ENCODE data around the gene ACOX2.

The ACOX2 gene

DNA sequence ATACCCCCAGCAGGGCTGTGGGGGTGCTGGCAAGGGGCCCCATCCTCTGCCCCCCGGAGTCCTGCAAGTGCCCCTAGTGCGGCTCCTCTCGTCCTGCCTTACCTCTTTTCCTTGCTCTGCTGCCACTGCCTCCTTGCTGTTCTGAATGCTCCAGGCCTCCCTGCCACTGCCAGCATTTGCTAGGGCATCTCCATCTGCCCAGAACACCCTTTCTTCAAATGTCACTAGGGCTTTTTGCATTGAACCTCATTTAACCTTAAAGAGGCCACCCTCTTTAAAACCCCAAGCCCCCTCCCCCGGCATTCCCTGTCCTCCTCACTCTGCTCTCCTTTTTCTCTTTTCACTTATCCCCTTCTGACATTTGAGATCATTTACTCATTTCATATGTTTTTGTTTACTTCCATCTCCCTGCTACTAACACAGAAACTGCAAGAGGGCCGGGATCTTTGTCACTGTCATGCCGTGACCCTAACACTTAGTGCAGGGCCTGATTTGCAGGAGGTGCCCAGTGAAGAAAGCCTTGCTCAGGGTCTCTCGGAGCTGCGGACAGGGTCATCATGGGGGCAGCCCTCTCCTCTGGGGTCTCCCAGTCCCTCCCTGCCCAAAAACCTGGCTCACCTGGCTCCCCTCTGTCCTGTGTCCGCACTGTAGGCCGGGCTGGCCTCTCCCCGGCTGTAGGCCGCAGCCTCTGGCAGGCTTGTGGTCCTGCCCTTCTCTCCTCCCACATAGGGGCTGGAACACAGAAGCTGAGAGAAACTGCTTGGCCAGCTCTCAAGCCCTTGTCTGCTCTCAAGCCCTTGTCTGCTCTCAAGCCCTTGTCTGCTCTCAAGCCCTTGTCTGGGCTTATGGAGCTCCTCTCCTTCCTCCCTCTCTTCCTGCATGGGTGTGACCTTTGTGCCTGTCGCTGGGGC, at the start of gene ACOX2:
Gene ACOX2 (minus strand): TSS at position 690 of the 911 bp plus-strand sequence. CDS start 2,084 bp downstream, outside the sequence.
- Mint-ChIP-seq H3K4me3 (no peak within 1 kb of the TSS), H3K27ac (no peak within 1 kb of the TSS), H3K36me3 (ENCODE audit: low read depth) (no peaks in the 10 kb centered on the region), H3K4me1 (ENCODE audit: low read depth) (peaks cover 38% of the 10 kb centered on the region), H3K27me3 (no peaks in the 10 kb centered on the region), H3K9me3 (no peaks in the 10 kb centered on the region)
- intact Hi-C loops (cut with micrococcal nuclease) = no loop called here

DNA sequence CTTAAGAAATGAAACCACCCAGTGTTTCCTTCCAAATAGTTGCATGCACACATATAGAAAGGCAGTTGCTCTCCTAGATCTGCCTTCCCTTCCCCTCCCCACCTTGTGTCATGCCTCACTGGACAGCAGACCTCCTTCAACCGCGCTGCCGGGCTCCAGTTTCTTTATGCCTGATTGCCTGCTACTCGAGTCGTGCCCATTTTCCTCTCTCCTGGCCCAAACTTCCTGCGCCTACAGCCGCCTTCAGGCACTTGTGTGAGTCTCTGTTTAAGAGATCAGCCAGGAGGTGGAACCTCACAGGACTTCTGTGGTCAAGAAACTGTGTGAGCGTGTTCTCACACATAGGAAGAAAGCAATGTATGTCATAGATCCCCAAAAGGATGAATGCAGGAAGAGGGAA, 49.0 kb upstream of the ACOX2 start:
- H3K27me3 Mint-ChIP-seq = peaks cover 72% of the 10 kb centered on the region
- H3K9me3 Mint-ChIP-seq = no peaks in the 10 kb centered on the region
- intact Hi-C loops (cut with micrococcal nuclease) = no loop called here
- no peaks in the 10 kb centered on the region for H3K36me3 Mint-ChIP-seq (ENCODE audit: low read depth)
- peaks cover 26% of the 10 kb centered on the region for H3K4me1 Mint-ChIP-seq (ENCODE audit: low read depth)
- no peak overlapping the region for H3K27ac Mint-ChIP-seq
- H3K4me3 Mint-ChIP-seq = peak overlapping the region; percentile 76

DNA sequence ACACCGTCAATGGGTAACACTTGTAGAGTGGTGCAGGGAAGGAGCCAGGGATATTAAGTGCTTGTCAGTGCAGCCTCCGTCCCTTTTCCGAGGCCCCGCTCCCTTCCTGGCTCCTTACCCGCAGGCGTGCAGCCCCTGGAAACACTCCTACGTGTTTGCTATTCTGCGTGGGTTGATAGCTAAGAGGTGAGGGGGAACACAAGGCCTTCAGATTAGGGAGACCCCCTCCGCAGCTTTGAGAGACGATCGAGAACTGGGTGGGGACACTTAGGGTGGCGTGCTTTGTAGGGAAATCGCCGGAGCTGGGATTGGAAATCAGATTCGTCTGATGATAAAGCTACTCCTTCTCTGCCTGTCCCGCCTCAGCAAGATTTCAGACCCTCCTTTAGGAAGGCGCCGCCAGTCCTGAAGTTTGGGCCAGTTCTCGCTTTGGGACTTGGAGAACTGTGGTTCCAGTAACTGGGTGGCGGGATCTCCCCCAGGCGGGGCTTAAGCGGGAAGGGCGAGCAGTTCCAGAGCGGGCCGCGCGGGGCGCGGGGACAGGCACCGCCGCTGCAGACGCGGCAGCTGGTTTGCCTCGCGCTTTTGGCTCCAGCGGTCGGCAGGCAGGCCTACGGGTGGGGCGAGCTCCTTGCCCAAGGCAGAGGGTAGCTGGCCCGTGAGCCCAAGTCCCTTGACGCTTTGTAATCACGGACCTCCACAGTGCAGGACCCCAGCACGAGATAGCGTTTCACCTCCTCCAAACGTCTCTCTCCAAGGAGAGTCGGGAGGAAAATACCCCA, 48.2 kb upstream of the ACOX2 start:
- no peaks in the 10 kb centered on the region for H3K36me3 Mint-ChIP-seq (ENCODE audit: low read depth)
- peak overlapping the region; percentile 9 for H3K27ac Mint-ChIP-seq
- H3K27me3 Mint-ChIP-seq = peaks cover 69% of the 10 kb centered on the region
- intact Hi-C loops (cut with micrococcal nuclease) = no loop called here
- peaks cover 23% of the 10 kb centered on the region for H3K4me1 Mint-ChIP-seq (ENCODE audit: low read depth)
- peak overlapping the region; percentile 76 for H3K4me3 Mint-ChIP-seq
- H3K9me3 Mint-ChIP-seq = no peaks in the 10 kb centered on the region

DNA sequence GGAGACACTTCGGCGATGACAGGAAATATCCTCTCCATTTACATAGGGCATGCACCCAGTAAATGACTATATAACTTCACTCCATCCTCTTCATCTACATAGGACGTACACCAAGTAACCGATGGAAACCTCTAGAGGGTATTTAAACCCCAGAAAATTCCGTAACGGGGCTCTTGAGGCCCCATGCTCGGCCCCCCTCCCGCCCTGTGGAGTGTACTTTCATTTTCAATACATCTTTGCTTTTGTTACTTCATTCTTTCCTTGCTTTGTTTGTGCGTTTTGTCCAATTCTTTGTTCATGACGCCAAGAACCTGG, 47.7 kb upstream of the ACOX2 start:
- intact Hi-C loops (cut with micrococcal nuclease) = no loop called here
- Mint-ChIP-seq H3K4me1 (ENCODE audit: low read depth) (peaks cover 23% of the 10 kb centered on the region), H3K27ac (peak overlapping the region; percentile 9), H3K27me3 (peaks cover 66% of the 10 kb centered on the region), H3K4me3 (peak overlapping the region; percentile 76), H3K36me3 (ENCODE audit: low read depth) (no peaks in the 10 kb centered on the region), H3K9me3 (no peaks in the 10 kb centered on the region)

DNA sequence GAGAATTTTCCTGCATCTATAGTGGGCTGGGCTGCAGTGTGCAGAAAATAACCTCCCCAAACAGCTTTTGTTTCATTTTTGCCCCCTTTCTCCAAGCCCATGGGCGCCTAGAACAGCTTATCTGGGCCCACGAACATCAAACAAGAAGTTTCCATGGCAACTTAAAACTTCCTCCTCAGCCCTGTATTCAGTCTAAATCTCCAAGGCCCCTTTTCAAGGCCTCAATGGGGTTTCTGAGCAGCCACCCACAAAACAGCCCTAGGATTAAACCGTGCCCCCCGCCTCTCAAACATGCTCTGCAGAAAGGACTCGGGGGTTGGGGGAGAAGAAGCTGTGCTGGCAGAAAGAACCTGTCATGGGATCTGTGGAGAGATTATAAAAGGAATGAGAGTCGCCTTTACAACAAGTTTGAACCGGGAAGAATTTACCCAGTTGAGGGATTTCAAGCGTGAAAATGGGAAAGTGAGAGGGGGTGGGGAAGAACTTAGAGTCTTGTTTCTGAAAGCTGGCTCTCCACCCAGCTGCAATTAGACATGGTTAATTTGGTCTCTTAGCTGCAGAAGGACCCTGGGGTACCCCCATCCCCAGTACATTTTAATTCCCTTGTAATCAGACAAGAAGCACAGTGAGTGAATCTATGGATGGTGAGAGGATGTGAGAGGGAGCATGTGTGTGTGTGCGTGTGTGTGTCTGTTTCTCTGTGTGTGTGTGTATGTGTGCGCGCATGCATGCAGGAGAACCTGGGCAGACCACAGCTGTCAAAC, 44.5 kb upstream of the ACOX2 start:
- intact Hi-C loops (cut with micrococcal nuclease) = no loop called here
- Mint-ChIP-seq H3K4me1 (ENCODE audit: low read depth) (peaks cover 23% of the 10 kb centered on the region), H3K4me3 (no peak overlapping the region), H3K27me3 (peaks cover 48% of the 10 kb centered on the region), H3K27ac (no peak overlapping the region), H3K9me3 (no peaks in the 10 kb centered on the region), H3K36me3 (ENCODE audit: low read depth) (no peaks in the 10 kb centered on the region)

DNA sequence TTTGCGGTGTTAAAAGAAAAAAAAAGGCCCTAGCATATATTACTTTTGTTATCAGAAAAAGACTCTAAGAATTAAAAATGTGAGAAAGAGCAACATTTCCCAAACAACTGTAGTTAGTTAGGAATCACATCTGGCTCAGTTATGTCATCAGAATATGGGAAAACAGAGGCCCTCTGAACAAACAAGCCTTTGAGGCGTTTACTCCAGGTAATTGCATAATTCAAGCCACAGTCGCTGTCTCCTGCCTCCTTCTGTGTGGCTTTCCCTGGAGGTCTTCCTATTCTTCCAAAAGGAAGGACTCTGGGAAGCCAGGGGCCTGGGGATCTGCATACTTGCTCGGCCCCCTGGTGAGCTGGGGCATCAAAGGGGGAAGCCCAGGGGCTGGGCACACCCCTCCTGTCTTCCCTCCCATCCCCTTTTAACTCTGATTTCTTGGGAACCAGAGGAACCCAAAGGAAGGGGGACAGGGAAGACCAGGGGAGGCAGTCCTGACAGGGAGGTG, 43.9 kb upstream of the ACOX2 start:
- intact Hi-C loops (cut with micrococcal nuclease) = no loop called here
- Mint-ChIP-seq H3K4me3 (no peak overlapping the region), H3K4me1 (ENCODE audit: low read depth) (peaks cover 18% of the 10 kb centered on the region), H3K27me3 (peaks cover 42% of the 10 kb centered on the region), H3K9me3 (no peaks in the 10 kb centered on the region), H3K27ac (no peak overlapping the region), H3K36me3 (ENCODE audit: low read depth) (no peaks in the 10 kb centered on the region)

DNA sequence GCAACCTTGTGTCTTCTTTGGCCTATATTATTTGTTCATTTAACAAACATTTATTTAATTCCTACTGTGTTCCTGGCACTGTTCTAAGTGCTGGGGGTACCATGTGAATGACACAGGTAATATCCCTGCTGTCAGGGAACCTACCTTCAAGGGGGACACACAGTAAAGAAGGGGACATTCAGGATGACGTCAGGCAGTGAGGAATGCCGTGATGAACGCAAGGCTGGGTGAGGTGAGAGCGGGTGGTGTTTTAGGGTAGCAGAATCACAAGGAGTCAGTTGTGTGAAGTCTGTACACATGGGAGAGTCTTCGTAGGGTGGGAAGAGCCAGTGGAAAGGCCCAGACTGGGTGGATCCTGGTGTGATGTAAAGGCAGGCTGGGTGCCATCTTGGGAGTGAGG, 41.9 kb upstream of the ACOX2 start:
- peaks cover 24% of the 10 kb centered on the region for H3K27me3 Mint-ChIP-seq
- no peak overlapping the region for H3K4me3 Mint-ChIP-seq
- intact Hi-C loops (cut with micrococcal nuclease) = no loop called here
- no peaks in the 10 kb centered on the region for H3K4me1 Mint-ChIP-seq (ENCODE audit: low read depth)
- H3K27ac Mint-ChIP-seq = no peak overlapping the region
- H3K9me3 Mint-ChIP-seq = no peaks in the 10 kb centered on the region
- H3K36me3 Mint-ChIP-seq (ENCODE audit: low read depth) = no peaks in the 10 kb centered on the region

DNA sequence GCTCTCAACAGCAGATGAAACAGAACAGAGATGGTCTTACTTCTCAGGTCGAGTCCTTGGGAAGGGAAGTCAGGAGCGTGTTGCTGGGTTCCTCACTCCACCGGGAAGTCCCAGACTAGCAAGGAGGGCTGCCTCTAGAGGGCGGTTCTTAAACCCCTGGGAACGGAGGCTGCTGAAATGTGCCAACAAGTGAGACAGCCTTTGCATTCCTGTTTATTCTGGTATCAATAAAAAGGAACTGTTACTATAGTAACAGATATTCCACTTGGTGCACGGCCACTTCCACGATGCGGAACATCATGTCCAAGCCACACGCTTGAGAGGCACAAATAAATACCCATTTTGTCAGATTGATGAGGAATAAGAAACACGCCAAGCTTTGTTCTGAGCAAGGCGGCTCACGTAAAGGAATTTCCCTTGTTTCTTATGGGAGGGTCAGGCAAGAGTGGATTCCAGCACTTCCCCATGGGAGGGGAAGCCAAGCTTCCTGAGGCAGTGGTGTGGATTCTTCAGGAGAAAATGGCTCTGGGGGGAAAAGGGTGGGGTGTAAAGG, 40.4 kb upstream of the ACOX2 start, which contains the start of gene FAM107A:
Gene FAM107A (minus strand): TSS at position 123 of the 553 bp plus-strand sequence. CDS start 7,531 bp downstream, outside the sequence.
- H3K27ac Mint-ChIP-seq = no peak within 1 kb of the TSS
- H3K4me1 Mint-ChIP-seq (ENCODE audit: low read depth) = no peaks in the 10 kb centered on the region
- H3K36me3 Mint-ChIP-seq (ENCODE audit: low read depth) = no peaks in the 10 kb centered on the region
- peaks cover 17% of the 10 kb centered on the region for H3K27me3 Mint-ChIP-seq
- intact Hi-C loops (cut with micrococcal nuclease) = no loop called here
- H3K4me3 Mint-ChIP-seq = no peak within 1 kb of the TSS
- no peaks in the 10 kb centered on the region for H3K9me3 Mint-ChIP-seq

DNA sequence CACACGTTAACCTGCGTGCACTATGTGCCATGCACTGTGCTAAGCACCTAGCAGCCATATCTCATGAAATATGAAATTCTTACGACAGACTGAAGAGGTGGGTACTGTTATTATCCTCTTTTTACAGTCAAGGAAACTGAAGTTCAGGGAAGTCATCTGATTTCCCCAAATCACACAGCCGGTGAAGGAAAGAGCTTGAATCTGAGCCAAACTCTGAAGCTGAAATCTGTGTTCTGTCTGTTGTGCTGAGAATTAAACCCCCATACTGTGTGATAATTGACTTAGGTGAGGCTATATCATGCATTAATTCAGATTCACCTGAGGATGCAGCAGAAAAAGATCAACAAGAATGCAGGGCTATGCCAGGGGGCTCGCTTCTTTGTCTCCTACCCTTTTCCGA, 39.7 kb upstream of the ACOX2 start:
- no peak overlapping the region for H3K4me3 Mint-ChIP-seq

DNA sequence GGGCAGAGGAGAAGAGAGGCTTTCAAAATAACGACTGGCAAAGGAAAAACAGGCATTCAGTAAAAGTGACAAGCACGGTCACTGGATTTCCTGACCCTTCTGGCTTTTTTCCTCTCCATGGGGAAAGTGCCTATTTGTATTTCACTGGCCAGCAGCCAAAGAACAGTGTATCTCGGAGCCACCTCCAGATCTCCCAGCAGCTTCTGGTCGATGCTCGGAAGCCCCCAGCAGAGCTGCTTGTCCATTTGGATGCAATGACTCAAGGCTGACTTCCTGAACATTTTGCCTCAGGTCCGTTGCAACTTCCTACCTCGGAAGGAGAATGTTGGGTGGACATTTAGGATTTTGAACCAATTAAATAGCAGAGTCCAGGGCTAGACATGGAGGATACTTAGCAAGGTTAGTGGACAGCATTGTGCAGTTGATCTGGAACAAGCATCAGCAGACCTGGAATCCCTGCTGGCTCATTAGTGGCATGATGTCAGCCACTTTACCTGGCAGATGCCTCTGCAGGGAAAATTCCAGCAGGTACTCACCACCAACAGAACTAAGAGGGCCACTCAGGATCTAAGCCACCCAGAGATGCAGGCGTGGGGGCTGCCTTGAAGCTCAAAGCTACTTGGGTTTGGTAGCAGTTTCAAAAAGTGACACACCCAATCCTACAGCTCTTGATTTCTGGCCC, 39.1 kb upstream of the ACOX2 start:
- no peaks in the 10 kb centered on the region for H3K9me3 Mint-ChIP-seq
- H3K27ac Mint-ChIP-seq = no peak overlapping the region
- no peak overlapping the region for H3K4me3 Mint-ChIP-seq
- H3K27me3 Mint-ChIP-seq = peaks cover 11% of the 10 kb centered on the region
- no peaks in the 10 kb centered on the region for H3K4me1 Mint-ChIP-seq (ENCODE audit: low read depth)
- H3K36me3 Mint-ChIP-seq (ENCODE audit: low read depth) = no peaks in the 10 kb centered on the region
- intact Hi-C loops (cut with micrococcal nuclease) = no loop called here

More for the DNA sequence above, 39.7 kb upstream of the ACOX2 start:
- Mint-ChIP-seq H3K27ac (no peak overlapping the region), H3K27me3 (peaks cover 15% of the 10 kb centered on the region), H3K9me3 (no peaks in the 10 kb centered on the region), H3K36me3 (ENCODE audit: low read depth) (no peaks in the 10 kb centered on the region), H3K4me1 (ENCODE audit: low read depth) (no peaks in the 10 kb centered on the region)
- intact Hi-C loops (cut with micrococcal nuclease) = no loop called here

DNA sequence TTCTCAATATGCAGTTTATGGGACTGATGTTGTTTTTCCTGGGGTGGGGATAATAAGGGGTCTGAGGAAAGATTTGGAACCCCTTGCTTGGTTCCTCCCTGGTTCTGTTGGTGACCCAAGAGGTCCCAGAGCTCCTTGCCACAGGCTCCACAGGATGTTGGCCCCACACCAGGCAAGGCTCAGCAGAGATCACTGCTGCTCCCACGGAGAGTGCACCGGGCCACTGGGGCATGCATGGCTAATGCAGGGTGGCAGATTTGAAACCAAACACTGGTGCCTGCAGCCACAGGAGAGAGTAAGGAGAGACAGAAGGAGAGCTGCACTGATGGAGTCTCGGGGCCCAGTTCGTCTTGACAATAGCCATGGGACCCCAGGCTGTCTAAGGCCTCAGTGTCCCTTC, 37.7 kb upstream of the ACOX2 start:
- H3K4me1 Mint-ChIP-seq (ENCODE audit: low read depth) = no peaks in the 10 kb centered on the region
- H3K36me3 Mint-ChIP-seq (ENCODE audit: low read depth) = no peaks in the 10 kb centered on the region
- peaks cover 11% of the 10 kb centered on the region for H3K27me3 Mint-ChIP-seq
- intact Hi-C loops (cut with micrococcal nuclease) = no loop called here
- H3K27ac Mint-ChIP-seq = no peak overlapping the region
- H3K9me3 Mint-ChIP-seq = no peaks in the 10 kb centered on the region
- no peak overlapping the region for H3K4me3 Mint-ChIP-seq

DNA sequence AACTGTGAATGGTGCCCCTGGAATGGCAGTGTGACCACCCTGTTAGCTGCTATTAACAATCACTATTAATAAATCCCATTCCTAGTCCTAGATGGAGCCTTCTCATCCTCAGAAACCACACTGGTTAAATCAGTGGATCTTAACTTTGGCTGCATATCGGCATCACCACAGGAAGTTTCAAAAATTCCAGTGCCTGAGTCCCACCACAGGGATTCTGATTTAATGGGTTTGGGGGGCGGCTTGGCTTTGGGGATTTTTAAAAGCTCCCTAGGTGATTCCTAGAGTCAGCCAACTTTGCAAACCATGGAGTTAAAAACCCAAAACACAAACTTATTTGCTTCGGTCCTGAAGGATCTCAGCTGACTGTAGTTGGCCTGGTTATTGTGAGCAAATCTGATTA, 37.1 kb upstream of the ACOX2 start:
- H3K4me3 Mint-ChIP-seq = no peak overlapping the region
- H3K9me3 Mint-ChIP-seq = no peaks in the 10 kb centered on the region
- intact Hi-C loops (cut with micrococcal nuclease) = no loop called here
- no peak overlapping the region for H3K27ac Mint-ChIP-seq
- H3K4me1 Mint-ChIP-seq (ENCODE audit: low read depth) = peaks cover under 1% of the 10 kb centered on the region
- H3K27me3 Mint-ChIP-seq = peaks cover 11% of the 10 kb centered on the region
- no peaks in the 10 kb centered on the region for H3K36me3 Mint-ChIP-seq (ENCODE audit: low read depth)

DNA sequence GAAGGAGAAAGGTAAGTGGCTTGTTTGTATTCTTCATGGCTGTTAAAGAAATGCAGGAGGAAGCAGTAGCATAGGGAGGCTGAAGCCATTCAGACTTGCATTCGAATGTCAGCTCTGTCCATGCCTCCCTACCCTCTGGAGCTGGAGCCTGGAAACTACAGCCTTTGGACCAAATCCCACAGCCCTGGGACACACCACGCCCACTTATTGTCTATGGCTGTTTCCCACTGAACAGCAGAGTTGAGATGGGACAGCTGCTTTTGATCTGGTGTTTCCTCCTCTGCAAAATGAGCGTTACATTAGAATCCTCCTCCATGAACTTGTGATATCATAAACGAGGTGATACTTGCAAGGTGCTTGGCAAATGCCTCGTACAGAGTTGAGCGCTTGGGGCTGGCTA, 36.6 kb upstream of the ACOX2 start:
- no peak overlapping the region for H3K4me3 Mint-ChIP-seq
- H3K4me1 Mint-ChIP-seq (ENCODE audit: low read depth) = peaks cover 5% of the 10 kb centered on the region
- no peaks in the 10 kb centered on the region for H3K9me3 Mint-ChIP-seq
- H3K36me3 Mint-ChIP-seq (ENCODE audit: low read depth) = no peaks in the 10 kb centered on the region
- H3K27me3 Mint-ChIP-seq = peaks cover 8% of the 10 kb centered on the region
- no peak overlapping the region for H3K27ac Mint-ChIP-seq
- intact Hi-C loops (cut with micrococcal nuclease) = no loop called here
